Measurements from ENCODE around the gene DBF4B. TPM values are rescaled to one million over a fixed set of nuclear protein-coding genes. Genes with fewer than 3 reads are reported as not detected.

The DBF4B gene
- total RNA-seq, result 3.5 and 4.4 TPM in 2 replicates

DNA sequence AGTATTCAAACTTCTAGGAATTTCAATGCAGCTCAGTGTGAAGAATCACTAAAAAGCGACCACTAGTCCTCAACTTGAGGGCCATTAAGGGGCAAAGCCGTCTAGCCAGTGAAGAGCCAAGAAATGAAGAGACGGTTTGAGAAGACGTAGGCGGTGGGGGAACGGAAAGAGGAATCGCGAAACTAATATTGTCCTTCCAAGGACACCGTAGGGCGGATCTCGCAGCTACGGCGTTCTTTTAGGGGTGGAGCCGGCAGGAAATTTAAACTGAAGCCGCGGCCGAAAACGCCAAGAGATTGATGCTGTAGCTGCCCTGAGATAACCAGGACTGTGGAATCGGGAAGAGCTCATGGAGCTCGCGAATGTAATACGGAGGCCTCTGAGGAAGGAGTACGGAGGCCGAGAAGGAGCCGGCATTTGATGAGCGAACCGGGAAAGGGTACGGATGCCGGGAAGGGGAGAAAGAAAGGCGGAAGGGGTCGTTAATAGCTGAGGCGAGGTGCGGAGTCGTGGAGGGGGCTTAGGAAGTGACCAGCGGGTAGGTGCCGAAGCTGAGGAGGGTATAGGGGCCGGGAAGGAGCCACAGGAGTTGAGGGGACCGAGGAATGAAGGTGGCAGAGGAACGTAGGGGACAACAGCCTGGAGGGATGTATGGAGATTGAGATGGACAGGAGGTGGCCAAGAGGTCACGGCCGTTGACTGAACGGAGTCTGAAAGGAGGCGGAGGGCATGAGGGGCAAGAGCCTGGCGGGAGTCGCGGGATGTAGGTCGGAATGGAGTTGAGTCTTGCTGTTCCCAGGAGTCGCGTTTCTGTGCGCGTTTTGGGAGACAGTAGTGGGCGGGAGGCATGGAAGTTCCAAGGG is at the start of gene DBF4B:
Gene DBF4B (plus strand): TSS at position 265 of the 863 bp plus-strand sequence. CDS start 156 bp downstream, at position 421.

GRCh38 chr17:44689477-44690217 is 18.8 kb upstream of the DBF4B start, which contains the start of gene CCDC43:
TSS of gene CCDC43 (minus strand) at chr17:44689776. CDS start at chr17:44689753, 23 bp downstream.

DNA sequence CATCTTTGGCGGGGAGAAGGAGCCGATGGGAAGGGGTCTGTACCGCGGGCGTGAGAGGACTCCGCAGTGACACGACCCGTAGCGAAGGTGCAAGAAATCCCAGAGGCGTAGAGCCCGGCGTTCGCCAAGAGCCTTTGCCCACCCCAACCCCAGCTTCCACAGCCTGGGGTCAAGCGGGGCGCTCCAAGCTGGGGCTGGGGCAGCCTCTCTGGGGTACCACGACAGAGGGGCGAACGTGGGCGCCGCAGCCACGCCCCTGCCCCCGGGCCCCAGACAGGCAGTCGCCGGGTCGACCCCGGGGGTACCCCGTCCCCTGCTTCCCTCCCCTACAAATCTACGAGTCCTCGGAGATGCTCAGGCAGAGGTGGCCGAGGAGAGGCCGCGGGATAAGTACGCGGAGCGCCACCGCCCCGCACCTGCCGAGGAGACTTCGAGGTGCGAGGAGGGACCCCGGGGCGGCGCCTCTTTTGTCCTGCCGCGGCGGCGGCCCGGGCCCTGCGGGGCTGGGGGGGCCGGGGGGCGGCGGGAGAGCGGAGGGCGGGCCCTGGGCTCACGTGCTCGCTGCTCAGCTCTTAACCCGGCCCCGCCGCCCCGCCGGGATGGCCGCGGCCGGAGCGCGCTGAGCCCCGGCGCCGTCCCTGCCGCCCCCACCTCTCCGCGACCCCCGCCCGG is 50.1 kb downstream of the DBF4B start, which contains the start of gene ADAM11:
Gene ADAM11 (plus strand): TSS at position 575 of the 672 bp plus-strand sequence. CDS start 212 bp downstream, outside the sequence.

Small RNAs within 50 kb of the gene (small RNA-seq; reads per million reads assigned to genes)
- gene RN7SL819P, result not detected

Other genes with a start within 250 kb of the DBF4B start
- gene GPATCH8, start 205.3 kb upstream of the DBF4B start, total RNA-seq, result 35.5 and 41.2 TPM in 2 replicates
- 0.91 and 1.7 TPM in 2 replicates for gene FZD2, start 151.2 kb upstream of the DBF4B start, total RNA-seq
- gene MEIOC, start 52.2 kb upstream of the DBF4B start, total RNA-seq, result under 0.01 and 0.11 TPM in 2 replicates
- 43.8 and 45.2 TPM in 2 replicates for gene CCDC43, start 18.9 kb upstream of the DBF4B start, total RNA-seq
- gene ADAM11, start 50.3 kb downstream of the DBF4B start, total RNA-seq, result under 0.01 and 0.13 TPM in 2 replicates
- 8.2 and 36.2 TPM in 2 replicates for gene GJC1, start 121.6 kb downstream of the DBF4B start, total RNA-seq
- gene HIGD1B, start 139.2 kb downstream of the DBF4B start, total RNA-seq, result not detected in 2 replicates
- gene EFTUD2, start 190.8 kb downstream of the DBF4B start, total RNA-seq, result 76.4 and 98.5 TPM in 2 replicates
- gene GFAP, start 206.8 kb downstream of the DBF4B start, total RNA-seq, result 0.65 and 0.76 TPM in 2 replicates
- gene KIF18B, start 239.1 kb downstream of the DBF4B start, total RNA-seq, result 2.7 and 3.7 TPM in 2 replicates